Breast epithelium (tissue), 3 donors: ENCODE results near the gene ZNF552.

Source experiments
- CTCF ChIP-seq, 3 donors: fragments of 450-650 bp; IDR thresholded peaks; one replicate each; pipeline ENCODE4 v1.5.1; 2016 to 2017; ENCODE audit warnings: antibody characterized with exemption in 3 of 3, mild to moderate bottlenecking in 3 of 3, moderate library complexity in 3 of 3
- POLR2A ChIP-seq: fragments of 450-650 bp; IDR thresholded peaks from one replicate; pipeline ENCODE4 v1.6.1; 2016; ENCODE audit warnings: antibody characterized with exemption, mild to moderate bottlenecking, moderate library complexity

DNA sequence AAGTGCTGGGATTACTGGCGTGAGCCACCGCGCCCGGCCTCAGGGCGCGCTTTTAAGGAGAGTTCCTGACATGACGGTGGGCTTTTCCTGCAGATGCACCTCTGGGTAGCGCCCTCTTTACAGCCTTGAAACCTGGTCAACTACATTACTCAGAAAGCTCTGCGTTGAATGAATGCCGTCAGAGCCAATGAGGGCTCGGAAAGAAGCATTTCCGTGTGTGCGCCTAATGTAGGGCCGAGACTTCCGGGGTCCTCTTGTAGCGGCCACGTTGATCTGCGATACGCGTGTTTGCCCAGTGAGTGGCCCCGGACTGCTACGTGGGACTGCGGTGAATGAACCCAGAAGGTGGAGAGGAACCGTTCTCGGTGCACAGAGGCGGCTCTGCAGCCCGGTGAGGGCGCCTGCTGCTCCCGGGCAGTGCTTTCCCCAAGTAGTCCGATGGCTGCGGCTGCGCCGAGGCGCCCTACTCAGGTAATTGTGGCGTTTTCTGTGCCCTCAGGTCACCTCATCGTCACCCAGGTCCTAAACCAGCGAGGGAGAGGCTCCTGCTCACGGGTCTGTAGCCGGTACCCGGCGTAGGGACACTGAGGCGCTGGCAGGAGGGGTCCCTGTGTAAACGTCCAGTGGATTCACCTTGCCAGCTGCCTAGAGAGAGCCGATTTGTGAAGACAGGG is 4.9 kb upstream of the ZNF552 start:
- TF ChIP-seq POLR2A (no peak), CTCF (IDR thresholded peaks at IDR 0.05) (no peak)
